Panc1 (cell line): ENCODE measurements around the gene MX1. TPM values are rescaled to one million over a fixed set of nuclear protein-coding genes. Genes with fewer than 3 reads are reported as not detected.

Experiments used
- ATAC-seq: fragments of 200-7000 bp; cut with Tn5 transposase; 2 replicates; pipeline ENCODE4 v1.9.1; 2020; ENCODE audit warnings: mild to moderate bottlenecking, moderate library complexity
- BruUV-seq: library from RNA; stranded (reverse); fragments of 400-500 nt; replicated peaks from 2 replicates; lab custom pipeline; 2021; lab: Mats Ljungman, UMichigan
- CTCF ChIA-PET: fragments of 300-600 bp; sonication (Branson Sonifier 250); formaldehyde crosslinking; loops from one replicate; lab custom pipeline; 2022; ENCODE audit warnings: antibody characterized with exemption; lab: Charles Lee
- POLR2A ChIA-PET: fragments of 300-600 bp; sonication (Branson Sonifier 250); formaldehyde crosslinking; loops from one replicate; lab custom pipeline; 2022; ENCODE audit warnings: antibody characterized with exemption; lab: Charles Lee
- DNase-seq: peaks from one replicate; pipeline ENCODE4 v3.0.0-alpha.2; 2010; ENCODE audit warnings: low read depth, low spot score
- H3K27ac ChIP-seq: 2 replicates; pipeline ENCODE4 v1.5.1; 2011; ENCODE audit warnings: mild to moderate bottlenecking, low read length, inconsistent platforms
- H3K27me3 ChIP-seq: fragments of 200-500 bp; sonication (Bioruptor generic); 2 replicates; pipeline ENCODE4 v1.6.0; 2014; ENCODE audit warnings: low read length, inconsistent platforms; ENCODE audit not compliant: control insufficient read depth, insufficient read depth
- H3K36me3 ChIP-seq: fragments of 200-500 bp; sonication (Bioruptor generic); 2 replicates; pipeline ENCODE4 v1.5.1; 2014; ENCODE audit warnings: inconsistent platforms, mild to moderate bottlenecking, low read length, moderate library complexity; ENCODE audit not compliant: control insufficient read depth, insufficient read depth
- H3K4me1 ChIP-seq: 2 replicates; pipeline ENCODE4 v1.5.1; 2011; ENCODE audit warnings: inconsistent platforms, mild to moderate bottlenecking, low read length, moderate library complexity; ENCODE audit not compliant: control insufficient read depth, insufficient read depth
- H3K4me3 ChIP-seq, 2 experiments: 2 replicates each; pipeline ENCODE4 v1.5.1; 2011 to 2012; ENCODE audit warnings: low read depth in 2 of 2, low read length in 2 of 2, mild to moderate bottlenecking in 2 of 2, inconsistent platforms in 1 of 2, moderate library complexity in 1 of 2
- H3K9me3 ChIP-seq: fragments of 200-500 bp; sonication (Bioruptor generic); 2 replicates; pipeline ENCODE4 v1.5.1; 2014; ENCODE audit warnings: low read depth, mild to moderate bottlenecking, inconsistent platforms, low read length, moderate library complexity; ENCODE audit not compliant: control insufficient read depth, insufficient read depth
- CTCF ChIP-seq: fragments of 450-650 bp; IDR thresholded peaks from 2 replicates; pipeline ENCODE4 v1.5.1; 2017; ENCODE audit warnings: mild to moderate bottlenecking
- POLR2AphosphoS5 ChIP-seq: IDR thresholded peaks from 2 replicates; pipeline ENCODE4 v1.6.1; 2012; ENCODE audit warnings: mild to moderate bottlenecking, low read depth, low read length, moderate library complexity
- REST ChIP-seq, 2 experiments: IDR thresholded peaks; 2 replicates each; pipeline ENCODE4 v1.6.1; 2011 to 2012; ENCODE audit warnings: low read depth in 2 of 2, control low read depth in 1 of 2, low read length in 1 of 2, mild to moderate bottlenecking in 1 of 2, moderate library complexity in 1 of 2; ENCODE audit not compliant: insufficient read depth in 1 of 2
- SIN3A ChIP-seq: IDR thresholded peaks from 2 replicates; pipeline ENCODE4 v1.6.1; 2012; ENCODE audit warnings: low read depth, mild to moderate bottlenecking, low read length, moderate library complexity, borderline replicate concordance; ENCODE audit not compliant: insufficient read depth
- TCF7L2 ChIP-seq: IDR thresholded peaks from 2 replicates; pipeline ENCODE4 v1.6.1; 2011; ENCODE audit warnings: mild to moderate bottlenecking, low read depth, low read length, inconsistent platforms
- in situ Hi-C: cut with HindIII; loops from 2 replicates; pipeline ENCODE4 v1.10.0; 2016; ENCODE audit warnings: low sequenced_read_pairs, low pct_unique_long_range_greater_than_20kb
- intact Hi-C: fragments of 100-400 bp; cut with micrococcal nuclease; formaldehyde crosslinking; loops from one replicate; pipeline ENCODE4 v1.10.0; 2022; ENCODE audit not compliant: unreplicated experiment
- total RNA-seq: library from RNA; stranded (reverse); gene quantifications from one replicate; pipeline ENCODE4 v1.2.1, GENCODE V29; 2021; ENCODE audit not compliant: unreplicated experiment

MX1 gene
- total RNA-seq, 1 experiment from 2014 or later: 7.8 TPM

GRCh38 chr21:41497788-41498187, 71.7 kb downstream of the MX1 start:
- ChIA-PET CTCF (no interaction called here), POLR2A (no interaction called here)
- in situ Hi-C loops: no loop called here
- Histone ChIP-seq H3K27ac (no peak overlapping the region), H3K36me3 (no peaks in the 10 kb centered on the region), H3K4me3 (no peak overlapping the region), H3K27me3 (no peaks in the 10 kb centered on the region), H3K9me3 (no peaks in the 10 kb centered on the region), H3K4me1 (peaks cover 30% of the 10 kb centered on the region)
- no TSS peak for BruUV-seq
- no peak for ATAC-seq
- intact Hi-C loops: no loop called here
- TF ChIP-seq CTCF (no peak), SIN3A (no peak), POLR2AphosphoS5 (no peak), TCF7L2 (no peak), REST (IDR thresholded peaks at IDR 0.05; ENCODE audit: insufficient read depth in 1 of 2, low read depth in 2 of 2, low read length in 1 of 2) (no peak)
- DNase-seq: no peak

- no peak for TF ChIP-seq POLR2AphosphoS5
- no peak for TF ChIP-seq REST (IDR thresholded peaks at IDR 0.05; ENCODE audit: insufficient read depth in 1 of 2, low read depth in 2 of 2, low read length in 1 of 2)
- no peak for TF ChIP-seq CTCF
- no peak for TF ChIP-seq SIN3A
- TF ChIP-seq TCF7L2: no peak
- no peak overlapping the region for H3K4me3 ChIP-seq
- ChIA-PET POLR2A (no interaction called here), CTCF (no interaction called here)
- in situ Hi-C loops (no loop called here), intact Hi-C loops (no loop called here)
- BruUV-seq: no TSS peak
- H3K27ac ChIP-seq: no peak overlapping the region; the same call in 1 of the 2 replicates
- no peaks in the 10 kb centered on the region for H3K9me3 ChIP-seq
- H3K27me3 ChIP-seq: no peaks in the 10 kb centered on the region
- peaks cover 45% of the 10 kb centered on the region for H3K4me1 ChIP-seq
- no peaks in the 10 kb centered on the region for H3K36me3 ChIP-seq
- DNase-seq (no peak), ATAC-seq (no peak)
These were observed 73.9 kb downstream of the MX1 start for GRCh38 chr21:41499920-41500319.
